GM18511 (cell line): ENCODE measurements around the gene SHISA5.
A peak's percentile ranks its signal among the peaks of the same experiment; 100 is the strongest.
"Not testable (repeated sequence)": the region's sequence is repeated elsewhere in the genome, so short reads cannot be mapped to it uniquely, and the experiment has no call there.

Source experiments
- ATAC-seq: cut with Tn5 transposase; IDR thresholded peaks from one replicate; pipeline ENCODE4 v1.9.1; 2021; ENCODE audit warnings: mild to moderate bottlenecking, moderate library complexity; ENCODE audit not compliant: unreplicated experiment

Gene SHISA5

DNA sequence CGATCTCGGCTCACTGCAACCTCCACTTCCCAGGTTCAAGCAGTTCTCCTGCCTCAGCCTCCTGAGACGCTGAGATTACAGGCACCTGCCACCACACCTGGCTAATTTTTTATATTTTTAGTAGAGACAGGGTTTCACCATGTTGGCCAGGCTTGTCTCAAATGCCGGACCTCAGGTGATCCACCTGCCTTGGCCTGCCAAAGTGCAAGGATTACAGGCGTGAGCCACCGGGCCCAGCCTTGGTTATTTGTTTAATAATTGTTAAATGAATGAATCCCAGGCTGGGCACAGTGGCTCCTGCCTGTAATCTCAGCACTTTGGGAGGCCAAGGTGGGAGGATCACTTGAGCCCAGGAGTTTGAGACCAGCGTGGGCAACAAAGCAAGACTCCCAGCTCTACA, 42.2 kb downstream of the SHISA5 start:
- ATAC-seq = not testable (repeated sequence)

DNA sequence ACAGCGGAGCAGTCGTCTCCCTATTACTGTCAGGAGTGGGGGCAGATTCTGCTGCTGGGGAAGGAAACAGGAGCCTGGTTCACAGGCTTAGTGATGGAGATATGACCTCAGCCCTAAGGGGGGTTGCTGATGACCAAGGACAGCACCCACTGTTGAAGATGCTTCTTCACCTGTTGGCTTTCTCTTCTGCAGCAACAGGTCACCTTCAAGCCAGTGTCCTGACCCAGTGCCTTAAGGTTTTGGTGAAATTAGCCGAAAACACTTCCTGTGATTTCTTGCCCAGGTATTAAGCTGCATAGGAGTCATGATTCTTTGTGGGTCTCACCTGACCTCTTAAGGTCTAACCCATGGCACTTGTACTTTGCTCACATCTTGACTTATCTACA, 43.5 kb downstream of the SHISA5 start:
- no peak for ATAC-seq

DNA sequence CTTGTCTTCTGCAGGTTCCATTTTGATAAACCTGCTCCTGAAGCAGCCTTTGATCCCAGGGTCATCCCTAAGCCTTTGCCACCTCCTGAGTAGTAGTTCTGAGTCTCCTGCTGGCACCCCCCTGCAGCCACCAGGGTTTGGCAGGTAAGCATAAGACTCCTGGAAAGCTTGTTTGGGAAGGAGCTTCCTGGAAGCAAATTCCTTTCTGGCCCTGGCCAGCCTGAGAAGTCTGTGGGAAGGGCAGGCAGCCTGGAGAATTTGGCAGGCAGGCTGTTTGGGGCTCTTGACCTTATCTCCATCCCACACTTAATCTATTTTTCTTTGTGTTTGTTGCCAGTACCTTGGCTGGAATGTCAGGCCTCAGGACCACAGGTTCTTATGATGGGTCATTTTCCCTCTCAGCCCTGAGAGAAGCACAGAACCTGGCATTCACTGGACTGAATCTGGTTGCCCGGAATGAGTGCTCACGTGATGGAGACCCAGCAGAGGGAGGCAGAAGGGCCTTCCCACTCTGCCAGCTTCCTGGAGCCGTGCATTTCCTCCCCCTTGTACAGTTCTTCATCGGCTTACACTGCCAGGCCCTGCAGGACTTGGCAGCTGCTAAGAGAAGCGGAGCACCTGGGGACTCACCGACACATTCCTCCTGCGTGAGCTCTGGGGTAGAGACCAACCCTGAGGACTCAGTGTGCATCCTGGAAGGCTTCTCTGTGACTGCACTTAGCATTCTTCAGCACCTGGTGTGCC, 44.0 kb downstream of the SHISA5 start:
- no peak for ATAC-seq

DNA sequence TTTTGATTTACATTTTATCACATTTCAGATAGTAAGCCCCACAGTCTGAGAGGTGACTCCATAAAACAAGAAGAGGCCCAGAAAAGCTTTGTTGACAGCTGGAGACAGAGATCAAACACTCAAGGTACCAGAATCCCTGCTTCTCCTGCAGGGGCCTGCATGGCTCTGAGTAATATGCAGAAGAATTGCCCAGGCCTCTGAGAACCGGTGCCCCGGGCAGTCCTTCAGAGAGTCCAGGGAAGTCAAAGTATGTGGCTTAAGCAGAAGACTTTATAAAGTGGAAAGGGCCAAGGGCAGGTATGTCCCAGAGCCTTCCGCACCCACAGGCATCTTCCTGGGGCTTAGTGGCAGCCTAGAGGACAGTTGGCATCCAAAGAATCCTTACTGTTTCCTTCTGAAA, 44.6 kb downstream of the SHISA5 start:
- no peak for ATAC-seq

DNA sequence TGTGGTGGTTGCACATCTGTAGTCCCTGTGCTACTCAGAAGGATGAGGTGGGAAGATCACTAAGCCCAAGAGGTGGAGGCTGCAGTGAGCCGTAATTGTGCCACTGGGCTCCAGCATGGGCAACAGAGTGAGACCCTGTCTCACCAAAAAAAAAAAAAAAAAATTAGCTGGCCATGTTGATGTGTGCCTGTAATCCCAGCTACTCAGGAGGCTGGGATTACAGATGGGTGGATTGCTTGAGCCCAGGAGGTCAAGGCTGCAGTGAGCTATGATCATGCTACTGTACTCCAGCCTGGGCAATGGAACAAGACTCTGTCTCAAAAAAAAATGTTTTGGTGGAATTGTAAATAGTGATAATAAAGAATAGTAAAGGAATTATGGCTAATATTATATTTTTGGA, 47.5 kb downstream of the SHISA5 start:
- ATAC-seq = no peak

DNA sequence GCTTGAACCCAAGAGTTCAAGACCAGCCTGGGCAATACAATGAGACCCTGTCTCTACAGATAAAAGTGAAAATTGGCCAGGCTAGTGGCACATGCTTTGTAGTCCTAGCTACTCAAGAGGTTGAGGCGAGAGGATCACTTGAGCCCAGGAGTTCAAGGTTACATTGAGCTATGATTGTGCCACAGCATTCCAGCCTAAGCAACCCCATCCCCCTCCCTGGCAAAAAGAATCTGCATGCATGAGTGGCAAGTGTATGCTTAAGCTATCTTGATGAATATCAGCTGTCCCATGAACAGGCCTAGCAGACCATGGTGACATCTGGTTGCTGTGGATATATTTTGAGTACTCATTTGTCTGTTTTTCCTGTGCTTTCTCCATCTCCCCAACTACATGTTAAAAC, 52.7 kb downstream of the SHISA5 start:
- no peak for ATAC-seq

DNA sequence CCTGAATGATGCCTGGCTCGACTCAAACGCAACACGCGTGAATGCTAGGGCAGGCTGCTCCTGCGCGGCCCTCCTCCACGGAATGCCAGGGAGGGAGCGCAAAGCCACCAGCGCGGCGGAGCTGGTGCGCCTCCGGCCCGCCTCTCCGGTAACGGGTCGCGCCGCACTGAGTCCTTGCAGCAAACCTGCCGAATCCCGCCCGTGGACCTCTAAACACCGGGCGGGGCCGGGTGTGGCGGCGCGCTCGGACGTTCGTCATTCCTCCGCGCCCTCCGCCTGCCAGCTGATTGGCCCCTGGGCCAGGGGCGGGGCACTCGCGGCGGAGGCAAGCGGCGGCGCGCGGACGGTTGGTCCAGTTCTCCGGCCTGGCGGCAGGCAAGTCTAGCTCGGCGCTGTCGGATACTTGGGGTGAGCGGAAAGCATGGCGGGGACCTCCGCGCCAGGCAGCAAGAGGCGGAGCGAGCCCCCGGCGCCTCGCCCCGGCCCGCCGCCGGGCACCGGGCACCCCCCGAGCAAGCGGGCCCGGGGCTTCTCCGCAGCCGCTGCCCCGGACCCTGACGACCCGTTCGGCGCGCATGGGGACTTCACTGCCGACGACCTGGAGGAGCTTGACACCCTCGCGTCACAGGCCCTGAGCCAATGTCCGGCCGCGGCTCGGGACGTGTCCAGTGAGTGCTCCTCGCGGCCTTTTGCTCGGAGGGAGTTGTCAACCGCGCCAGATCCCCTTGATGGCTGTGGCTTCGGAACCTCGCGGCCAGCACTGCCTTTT, 57.4 kb downstream of the SHISA5 start, which contains the start of gene ATRIP:
TSS of gene ATRIP (plus strand) at position 313 of the 769 bp plus-strand sequence. CDS start at position 422, 109 bp downstream.
- peak; percentile 85 for ATAC-seq

DNA sequence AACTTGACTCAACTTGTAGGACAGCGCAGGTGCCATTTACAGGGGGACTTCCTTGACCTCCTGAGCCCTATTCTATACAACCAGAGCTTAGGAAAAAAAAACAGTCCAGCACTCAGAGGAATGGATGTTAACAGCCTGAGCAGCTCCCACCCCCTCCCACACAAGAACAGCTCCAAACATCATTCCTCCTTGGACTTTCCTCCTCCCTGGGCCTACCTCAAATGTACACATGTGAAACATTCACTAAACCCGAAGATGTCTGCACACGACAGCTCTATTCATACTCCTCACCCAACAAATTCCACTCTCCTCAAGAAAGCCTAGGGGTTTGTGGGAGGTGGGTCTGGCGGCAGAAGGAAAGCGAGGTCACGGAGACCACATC, 57.9 kb downstream of the SHISA5 start:
- ATAC-seq = no peak

DNA sequence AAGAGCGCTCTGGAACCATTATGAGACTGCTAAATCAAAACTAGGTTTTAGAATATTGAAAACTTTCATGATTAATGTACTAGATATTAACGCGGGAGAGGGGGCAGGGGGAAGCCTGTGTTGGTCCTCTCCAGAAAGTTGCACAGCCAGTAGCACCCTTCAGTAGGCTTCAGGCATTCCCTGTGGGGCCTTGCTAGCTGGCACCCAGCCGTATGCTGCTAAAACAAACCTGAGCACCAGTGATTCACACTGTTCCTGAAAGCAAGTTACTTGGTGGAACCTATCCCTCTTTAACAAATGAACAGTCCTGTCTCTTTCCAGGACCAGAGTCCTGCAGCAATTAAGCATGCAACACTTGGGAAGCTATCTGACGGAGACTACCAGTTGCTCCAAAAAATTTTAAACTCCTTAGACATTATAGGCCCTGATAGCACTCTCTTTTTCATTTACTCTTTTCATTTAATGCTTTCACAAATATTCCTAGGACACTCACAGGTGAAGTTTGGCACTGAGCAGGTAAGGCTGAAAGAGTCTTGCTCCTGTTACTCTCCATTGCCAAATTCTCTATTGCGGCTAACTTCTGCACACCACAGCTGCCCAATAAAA, 58.6 kb downstream of the SHISA5 start:
- no peak for ATAC-seq

DNA sequence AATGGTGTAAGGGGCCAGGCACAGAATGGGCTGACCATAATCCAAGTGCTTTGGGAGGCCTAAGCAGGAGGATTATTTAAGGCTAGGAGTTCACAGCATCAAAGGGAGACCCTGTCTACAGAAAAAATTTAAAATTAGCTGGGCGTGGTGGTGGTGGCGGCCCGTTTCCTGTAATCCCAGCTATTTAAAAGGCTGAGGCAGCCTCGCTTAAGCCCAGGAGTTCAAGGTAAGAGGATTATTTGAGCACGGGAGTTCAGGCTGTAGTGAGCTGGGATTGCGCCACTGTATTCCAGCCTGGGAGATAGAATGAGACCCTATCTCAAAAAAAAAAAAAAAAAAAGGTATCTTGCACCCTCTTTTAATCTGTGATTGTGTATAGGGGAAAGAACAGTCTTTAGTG, 62.0 kb downstream of the SHISA5 start:
- no peak for ATAC-seq

DNA sequence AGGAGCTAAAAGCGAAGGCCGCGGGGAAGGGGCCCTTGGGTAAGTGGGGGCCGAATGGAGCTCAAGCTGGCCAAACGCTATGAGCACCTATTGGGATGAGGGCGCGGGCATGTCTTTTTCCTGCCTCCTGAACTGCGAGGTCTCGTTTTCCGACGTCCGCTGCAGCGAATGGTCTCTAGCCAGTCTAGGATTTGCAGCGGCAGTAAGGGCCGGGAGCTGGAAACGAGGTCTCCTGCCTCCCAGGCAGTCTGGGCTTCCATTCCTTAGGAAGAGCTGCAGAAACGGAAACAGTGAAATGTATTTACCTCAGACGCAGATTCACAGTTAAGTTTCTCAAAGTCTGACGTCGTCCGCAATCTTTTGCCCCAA, 63.4 kb downstream of the SHISA5 start:
- ATAC-seq = no peak

DNA sequence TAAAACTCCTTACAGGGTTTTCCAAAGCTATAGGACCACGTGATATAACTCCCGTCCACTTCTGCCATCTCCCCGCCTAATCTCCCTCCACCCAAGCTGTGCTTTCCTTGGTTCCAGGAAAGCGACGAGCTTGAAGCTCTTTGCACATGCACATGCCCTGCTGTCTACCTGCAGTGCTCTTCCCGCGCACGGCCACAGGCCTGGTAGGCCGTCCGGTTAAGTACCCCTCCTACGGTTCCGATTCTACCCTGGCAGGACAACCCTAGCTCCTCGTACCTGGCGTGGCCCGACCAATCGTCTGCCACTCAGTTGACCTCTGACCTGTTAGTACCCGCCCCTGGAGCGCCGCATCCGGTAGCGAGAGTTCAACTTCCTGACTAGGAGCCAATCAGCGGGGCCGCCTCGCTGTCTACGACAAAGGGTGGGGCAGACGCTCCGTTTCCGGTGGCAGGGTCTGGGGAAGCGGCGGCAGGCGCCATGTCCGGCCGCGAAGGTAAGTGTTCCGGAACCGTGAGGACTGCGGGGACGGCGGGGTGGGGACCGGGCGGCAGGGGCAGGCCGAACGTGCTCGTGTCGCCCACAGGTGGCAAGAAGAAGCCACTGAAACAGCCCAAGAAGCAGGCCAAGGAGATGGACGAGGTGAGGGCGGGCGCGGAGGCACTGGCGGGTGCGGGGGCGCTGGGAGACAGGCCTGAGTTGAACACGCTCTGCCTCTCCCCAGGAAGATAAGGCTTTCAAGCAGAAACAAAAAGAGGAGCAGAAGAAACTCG, 64.0 kb downstream of the SHISA5 start, which contains the start of the genes CCDC51 and TMA7:
TSS of gene CCDC51 (minus strand) at position 300 of the 770 bp plus-strand sequence. CDS start 4,991 bp downstream, outside the sequence.
TSS of gene TMA7 (plus strand) at position 438 of the 770 bp plus-strand sequence. CDS start at position 478, 40 bp downstream.
- peak; percentile 97 for ATAC-seq

DNA sequence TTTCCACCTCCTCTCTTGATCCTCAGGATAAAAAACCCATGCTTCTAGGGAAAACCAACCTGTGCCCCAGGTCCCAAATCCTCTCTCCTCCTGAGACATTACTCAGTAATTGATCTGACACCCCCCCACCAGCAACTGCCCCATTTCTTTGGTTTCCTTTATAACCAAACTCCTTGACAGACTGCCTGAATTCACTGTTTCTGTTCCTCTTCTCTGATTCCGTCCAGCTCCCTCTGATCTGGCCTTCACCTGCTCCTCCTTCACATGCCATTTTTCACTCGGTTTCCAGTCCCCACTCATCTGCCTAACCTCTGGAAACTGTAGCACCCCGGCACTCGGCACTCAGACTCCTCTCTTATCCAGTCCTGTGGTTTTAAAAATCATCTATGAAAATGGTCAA, 66.2 kb downstream of the SHISA5 start:
- ATAC-seq = no peak

DNA sequence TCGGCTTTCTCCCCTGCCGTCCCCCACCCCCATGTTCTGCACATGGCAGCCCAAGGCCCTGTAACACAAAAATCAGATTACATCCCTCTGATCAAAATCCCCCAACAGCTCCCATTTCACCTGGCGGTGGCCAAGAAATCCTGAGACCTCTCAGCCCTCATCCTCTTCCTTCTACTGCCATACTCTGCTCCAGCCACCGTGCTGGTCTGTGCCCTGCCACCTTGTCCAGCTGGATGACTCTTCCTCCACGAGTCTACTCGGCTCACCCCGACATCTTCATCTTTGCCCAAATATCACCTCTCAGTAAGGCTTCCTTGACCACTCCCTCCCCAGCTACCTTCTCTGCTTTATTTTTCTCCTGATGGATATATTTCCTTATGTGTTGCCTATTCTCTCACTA, 67.1 kb downstream of the SHISA5 start:
- ATAC-seq = no peak

DNA sequence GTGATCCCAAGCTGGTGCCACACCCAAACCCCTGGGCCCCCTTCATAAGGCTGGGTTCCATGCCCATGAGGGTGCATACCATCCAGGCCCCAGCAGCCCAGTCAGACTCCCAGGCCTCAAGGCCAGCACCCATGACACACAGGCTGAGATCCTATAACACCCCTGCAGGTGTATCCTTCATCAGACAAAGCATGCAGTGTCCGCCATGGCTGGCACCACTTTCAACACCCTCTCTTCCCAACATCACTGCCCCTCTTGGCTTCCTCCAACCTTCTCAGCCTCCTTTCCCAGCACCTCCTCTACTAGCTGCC, 67.5 kb downstream of the SHISA5 start:
- ATAC-seq = no peak

DNA sequence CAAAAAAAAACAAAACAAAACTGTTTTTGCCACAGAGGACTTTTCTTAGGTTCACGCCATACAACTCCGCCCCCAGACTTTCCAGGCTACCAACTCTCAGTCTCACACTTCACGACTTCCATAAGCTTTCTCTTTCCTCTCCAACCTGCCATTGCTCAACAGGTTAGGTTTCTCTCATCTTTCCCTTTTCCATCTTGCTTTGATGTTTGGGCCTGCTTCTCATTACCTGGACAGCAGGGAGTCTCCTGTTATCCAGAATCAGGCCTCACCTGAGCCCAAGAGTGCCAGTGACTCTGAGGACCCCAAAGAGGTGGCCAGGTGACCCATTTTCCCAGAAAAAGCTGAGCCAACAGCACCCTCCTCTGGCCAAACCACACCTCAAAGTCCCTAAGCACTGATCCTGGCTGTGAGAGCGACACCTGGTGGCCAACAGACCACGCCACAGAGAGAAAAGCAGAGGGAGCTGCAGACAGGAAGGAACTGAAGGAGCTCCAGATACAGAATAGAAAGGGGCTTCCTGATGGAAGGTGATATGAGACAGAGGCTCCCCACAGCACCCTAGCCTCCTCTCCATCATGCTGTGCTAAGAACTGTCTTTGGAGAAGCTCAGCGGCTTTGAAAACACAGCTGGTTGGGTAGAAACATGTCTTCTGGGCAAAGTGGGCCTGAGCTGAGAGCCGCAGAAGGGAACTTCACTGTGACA, 68.0 kb downstream of the SHISA5 start:
- ATAC-seq = no peak

DNA sequence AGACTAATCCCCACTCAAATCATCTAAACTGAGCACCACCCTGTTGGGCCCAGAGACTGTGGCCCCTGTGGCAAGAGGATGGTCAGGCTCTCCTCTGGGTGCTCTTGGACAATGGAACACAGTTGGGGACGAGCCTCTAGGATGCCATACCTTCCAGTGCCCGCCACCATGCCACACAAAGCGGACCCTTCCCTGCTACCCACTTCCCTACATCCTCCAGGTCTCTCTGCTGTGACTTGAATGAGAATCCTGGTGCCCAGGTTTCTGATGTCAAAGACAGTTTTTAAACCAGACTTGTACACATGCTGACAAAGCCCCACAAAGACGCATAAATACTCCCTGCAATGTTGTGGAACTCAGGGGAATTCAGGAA, 68.8 kb downstream of the SHISA5 start:
- ATAC-seq = no peak

DNA sequence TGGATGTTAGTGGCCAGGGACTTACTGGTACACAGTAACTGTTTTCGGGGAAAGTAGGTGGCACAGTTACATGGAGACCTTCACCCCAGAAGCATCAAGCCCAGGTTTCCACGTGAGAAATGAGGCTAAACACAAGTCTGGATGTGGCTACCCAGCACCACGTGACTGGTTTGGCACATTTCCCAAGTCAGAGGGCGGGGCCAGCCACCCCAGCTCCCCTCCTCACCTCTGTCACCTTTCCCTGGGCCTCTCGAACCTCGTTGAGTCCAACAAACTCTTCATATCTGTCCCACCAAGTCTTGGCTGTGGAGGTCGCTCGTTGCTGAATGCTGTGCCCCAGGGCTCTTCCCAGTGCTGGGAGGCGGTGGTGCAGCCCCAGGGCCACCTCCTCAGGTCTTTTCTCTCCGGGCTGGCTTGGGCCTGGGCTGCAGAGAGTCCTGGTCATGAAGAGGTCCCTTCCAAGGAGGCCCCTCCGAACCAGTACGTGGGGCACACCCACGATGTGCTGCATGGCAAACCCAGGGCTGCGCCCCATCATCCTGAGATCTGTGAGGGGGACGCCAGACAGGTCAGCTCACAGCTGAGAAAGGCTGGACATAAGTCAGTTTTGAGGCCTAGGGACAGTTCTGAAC, 69.3 kb downstream of the SHISA5 start:
- no peak for ATAC-seq

DNA sequence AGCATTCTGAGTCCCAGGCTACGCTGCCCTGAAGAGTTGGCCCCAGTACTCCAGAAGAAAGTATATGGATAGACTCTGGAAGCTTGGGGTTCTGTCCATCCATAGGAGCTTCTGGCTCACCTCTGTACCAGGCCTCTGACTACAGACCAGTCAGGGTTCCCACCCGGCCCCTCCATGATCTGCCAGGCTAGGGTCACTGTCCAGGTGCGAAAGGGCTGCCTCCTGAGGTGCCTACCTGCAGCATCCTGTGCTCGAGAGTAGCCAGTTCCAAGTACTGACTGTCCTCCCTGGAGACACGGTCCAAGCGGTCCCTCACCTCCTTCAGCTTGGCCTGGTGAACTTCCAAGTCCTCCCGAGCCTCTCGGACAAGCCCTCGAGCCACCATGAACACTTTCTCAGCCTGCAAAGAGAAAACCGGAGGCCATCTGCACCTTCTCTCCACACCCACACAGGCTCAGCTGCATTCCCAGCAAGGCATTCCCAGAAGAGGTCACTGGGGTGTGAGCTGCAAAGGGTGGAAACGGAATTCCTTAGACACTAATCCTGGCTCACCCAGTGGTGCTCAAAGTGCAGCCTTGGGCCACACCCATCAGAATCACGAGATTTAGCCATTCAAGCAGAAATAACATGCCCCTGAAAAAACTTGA, 70.4 kb downstream of the SHISA5 start:
- no peak for ATAC-seq
